GM23338 (cell line): ENCODE measurements around the gene ROGDI. TPM values are rescaled to one million over a fixed set of nuclear protein-coding genes. Genes with fewer than 3 reads are reported as not detected.

Experiments used
- ATAC-seq: fragments of 200-7000 bp; cut with Tn5 transposase; 3 replicates; pipeline ENCODE4 v1.9.1; 2020
- DNase-seq: peaks from one replicate; pipeline ENCODE4 v3.0.0-alpha.2; 2015; ENCODE audit warnings: low spot score
- H2AFZ ChIP-seq: fragments of 200-600 bp; sonication (generic); 2 replicates; pipeline ENCODE4 v1.8.0; 2016; ENCODE audit warnings: antibody characterized with exemption, mild to moderate bottlenecking, moderate library complexity
- H3F3A ChIP-seq: fragments of 200-600 bp; sonication (generic); replicated peaks from 2 replicates; pipeline ENCODE4 v1.8.0; 2017; ENCODE audit warnings: antibody characterized with exemption, mixed run types, low read depth
- H3K27ac ChIP-seq: fragments of 200-600 bp; sonication (generic); 2 replicates; pipeline ENCODE4 v1.6.1; 2016; ENCODE audit warnings: low read depth
- H3K27me3 ChIP-seq: fragments of 200-600 bp; sonication (generic); 2 replicates; pipeline ENCODE4 v1.8.0; 2016; ENCODE audit warnings: mild to moderate bottlenecking, mixed run types, moderate library complexity; ENCODE audit not compliant: insufficient read depth
- H3K36me3 ChIP-seq: fragments of 200-600 bp; sonication (generic); 2 replicates; pipeline ENCODE4 v1.8.0; 2016; ENCODE audit warnings: mild to moderate bottlenecking; ENCODE audit not compliant: insufficient read depth
- H3K4me1 ChIP-seq: fragments of 200-600 bp; sonication (generic); 2 replicates; pipeline ENCODE4 v1.8.0; 2016; ENCODE audit warnings: mild to moderate bottlenecking, moderate library complexity; ENCODE audit not compliant: insufficient read depth
- H3K4me2 ChIP-seq: fragments of 200-600 bp; sonication (generic); 2 replicates; pipeline ENCODE4 v1.7.1; 2017; ENCODE audit warnings: mixed run types
- H3K4me3 ChIP-seq: fragments of 200-600 bp; sonication (generic); 2 replicates; pipeline ENCODE4 v1.6.1; 2016; ENCODE audit warnings: mixed run types
- H3K79me2 ChIP-seq: fragments of 200-600 bp; sonication (generic); replicated peaks from 2 replicates; pipeline ENCODE4 v1.8.0; 2017; ENCODE audit warnings: mild to moderate bottlenecking; ENCODE audit not compliant: insufficient read depth
- H3K9me2 ChIP-seq: fragments of 200-600 bp; sonication (generic); 2 replicates; pipeline ENCODE4 v1.8.0; 2017; ENCODE audit not compliant: insufficient read depth
- H4K20me1 ChIP-seq: fragments of 200-600 bp; sonication (generic); replicated peaks from 2 replicates; pipeline ENCODE4 v1.8.0; 2017; ENCODE audit warnings: mild to moderate bottlenecking; ENCODE audit not compliant: insufficient read depth
- H3K27ac Mint-ChIP-seq: 2 replicates; pipeline ENCODE4 v1.8.0; 2020; ENCODE audit warnings: inconsistent platforms, mild to moderate bottlenecking, moderate library complexity, mixed read lengths
- H3K27me3 Mint-ChIP-seq: 3 replicates; pipeline ENCODE4 v1.8.0; 2022; ENCODE audit warnings: low read depth, mild to moderate bottlenecking, moderate library complexity, mixed read lengths, inconsistent platforms; ENCODE audit not compliant: insufficient read depth, poor library complexity
- H3K36me3 Mint-ChIP-seq: 3 replicates; pipeline ENCODE4 v1.8.0; 2021; ENCODE audit warnings: low read depth, mild to moderate bottlenecking, inconsistent platforms, moderate library complexity, mixed read lengths
- H3K4me1 Mint-ChIP-seq: 3 replicates; pipeline ENCODE4 v1.8.0; 2020; ENCODE audit warnings: mild to moderate bottlenecking, inconsistent platforms, mixed read lengths
- H3K4me3 Mint-ChIP-seq: 3 replicates; pipeline ENCODE4 v1.8.0; 2021; ENCODE audit warnings: moderate library complexity, mild to moderate bottlenecking, inconsistent platforms, mixed read lengths
- H3K9me3 Mint-ChIP-seq: 3 replicates; pipeline ENCODE4 v1.8.0; 2020; ENCODE audit warnings: moderate library complexity, mild to moderate bottlenecking, inconsistent platforms, mixed read lengths
- CREB1 ChIP-seq: fragments of 250-450 bp; sonication (Bioruptor Pico); IDR thresholded peaks from 2 replicates; pipeline ENCODE4 v1.5.0; 2020; ENCODE audit warnings: low read depth, mild to moderate bottlenecking, moderate library complexity
- CTCF ChIP-seq, 2 experiments: fragments of 200-600 bp in 1 of 2; sonication (generic) in 1 of 2; conservative IDR thresholded peaks; 2 replicates each; pipeline versions ENCODE4 v1.5.1 to v1.6.1; 2016 to 2017; ENCODE audit warnings: antibody characterized with exemption in 2 of 2, low read depth in 2 of 2, mild to moderate bottlenecking in 2 of 2, moderate library complexity in 1 of 2
- ETS1 ChIP-seq: IDR thresholded peaks from 2 replicates; pipeline ENCODE4 v1.6.1; 2016; ENCODE audit warnings: antibody characterized with exemption
- EZH2 ChIP-seq: fragments of 200-600 bp; sonication (generic); IDR thresholded peaks from one replicate; pipeline ENCODE4 v1.8.0; 2017; ENCODE audit warnings: antibody characterized with exemption, mild to moderate bottlenecking, low read depth; ENCODE audit not compliant: unreplicated experiment
- JUNB ChIP-seq: IDR thresholded peaks from one replicate; pipeline ENCODE4 v1.6.1; 2016; ENCODE audit warnings: antibody characterized with exemption; ENCODE audit not compliant: unreplicated experiment
- NANOG ChIP-seq: IDR thresholded peaks from 2 replicates; pipeline ENCODE4 v1.6.1; 2016; ENCODE audit warnings: antibody characterized with exemption, borderline replicate concordance
- REST ChIP-seq: IDR thresholded peaks from one replicate; pipeline ENCODE4 v1.6.1; 2018; ENCODE audit warnings: antibody characterized with exemption; ENCODE audit not compliant: unreplicated experiment
- ZNF114 ChIP-seq: fragments of 250-450 bp; sonication (Bioruptor Pico); IDR thresholded peaks from 2 replicates; pipeline ENCODE4 v1.5.0; 2020; ENCODE audit warnings: mild to moderate bottlenecking, moderate library complexity
- polyA plus RNA-seq: library from polyadenylated mRNA; unstranded; fragments of >200 nt; fragmentation: Nextera tagmentation; extraction: Ambion mirVana; gene quantifications from 2 replicates; pipeline ENCODE4 v1.2.1, GENCODE V29; 2016
- total RNA-seq: library from RNA; depleted of rRNA; stranded (reverse); fragments of >200 nt; shearing (Covaris generic); gene quantifications from 2 replicates; pipeline ENCODE4 v1.2.3, GENCODE V29; 2014

ROGDI gene
- total and polyA plus RNA-seq, 2 experiments from 2014 or later, result 30.3 to 38.8 TPM

GRCh38 chr16:4828567-4829321 is 26.3 kb upstream of the ROGDI start:
- 0 out of 2 replicates have a peak, but pooled peaks cover 1% of the 10 kb centered on the region for H3K79me2 ChIP-seq
- peaks cover 50% of the 10 kb centered on the region for H3K36me3 ChIP-seq
- H3K4me3 Mint-ChIP-seq, result no peak overlapping the region
- DNase-seq (no peak), ATAC-seq (no peak)
- no peak overlapping the region for H3K4me2 ChIP-seq
- H2AFZ ChIP-seq, result no peak overlapping the region
- H4K20me1 ChIP-seq, result peaks cover 25% of the 10 kb centered on the region
- H3F3A ChIP-seq, result peaks cover under 1% of the 10 kb centered on the region; the same call in 1 of the 2 replicates
- H3K27me3 ChIP-seq, result no peaks in the 10 kb centered on the region
- no peaks in the 10 kb centered on the region for H3K9me3 Mint-ChIP-seq
- H3K4me3 ChIP-seq, result no peak overlapping the region
- no peak overlapping the region for H3K27ac Mint-ChIP-seq
- no peaks in the 10 kb centered on the region for H3K4me1 Mint-ChIP-seq
- peaks cover 3% of the 10 kb centered on the region for H3K27me3 Mint-ChIP-seq
- H3K9me2 ChIP-seq, result no peaks in the 10 kb centered on the region
- no peaks in the 10 kb centered on the region for H3K4me1 ChIP-seq
- H3K36me3 Mint-ChIP-seq, result peaks cover 76% of the 10 kb centered on the region
- H3K27ac ChIP-seq, result no peak overlapping the region
- TF ChIP-seq CTCF (conservative IDR thresholded peaks at IDR 0.05; ENCODE audit: low read depth in 2 of 2), result no peak

DNA sequence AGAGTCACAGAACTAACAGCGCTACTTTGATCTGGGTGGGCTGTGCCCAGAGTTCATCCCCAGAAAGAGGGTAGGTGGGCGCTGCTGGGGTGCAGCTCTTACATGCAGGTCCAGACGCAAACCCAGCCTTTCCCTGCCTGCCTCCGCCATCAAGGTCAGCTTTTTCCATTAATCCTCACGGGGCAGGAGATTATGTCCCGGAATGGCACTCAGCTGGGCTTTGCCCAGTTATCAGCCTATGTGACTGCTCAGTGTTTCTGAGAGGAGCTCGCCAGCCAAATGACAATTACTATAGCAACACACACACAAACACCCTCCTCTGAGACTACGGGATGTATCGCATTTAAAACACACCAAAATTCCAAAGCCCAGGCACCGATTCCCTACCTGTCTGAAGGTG is 24.5 kb upstream of the ROGDI start:
- Mint-ChIP-seq H3K4me1 (no peaks in the 10 kb centered on the region), H3K4me3 (no peak overlapping the region), H3K27me3 (peaks cover 3% of the 10 kb centered on the region), H3K36me3 (peaks cover 78% of the 10 kb centered on the region), H3K27ac (no peak overlapping the region; the same call in 1 of the 2 replicates), H3K9me3 (no peaks in the 10 kb centered on the region)
- Histone ChIP-seq H3K4me1 (no peaks in the 10 kb centered on the region), H3K9me2 (no peaks in the 10 kb centered on the region), H3K4me3 (no peak overlapping the region), H3K4me2 (no peak overlapping the region), H3K79me2 (no peaks in the 10 kb centered on the region), H4K20me1 (peaks cover 25% of the 10 kb centered on the region), H3K27ac (no peak overlapping the region), H3F3A (no peaks in the 10 kb centered on the region; the same call in 1 of the 2 replicates), H3K36me3 (peaks cover 49% of the 10 kb centered on the region), H3K27me3 (no peaks in the 10 kb centered on the region), H2AFZ (no peak overlapping the region)
- no peak for ATAC-seq
- no peak for TF ChIP-seq REST
- no peak for TF ChIP-seq NANOG
- no peak for TF ChIP-seq ETS1
- TF ChIP-seq CTCF (conservative IDR thresholded peaks at IDR 0.05; ENCODE audit: low read depth in 2 of 2), result no peak
- no peak for TF ChIP-seq ZNF114
- no peak for TF ChIP-seq EZH2
- no peak for TF ChIP-seq JUNB
- TF ChIP-seq CREB1 (CRISPR knock-in tag), result no peak
- DNase-seq, result no peak
